HepG2 (cell line): ENCODE measurements around the gene RPE. TPM values are rescaled to one million over a fixed set of nuclear protein-coding genes. Genes with fewer than 3 reads are reported as not detected.

Source experiments
- ATAC-seq: fragments of 200-7000 bp; cut with Tn5 transposase; 3 replicates; pipeline ENCODE4 v1.9.1; 2020; ENCODE audit warnings: mild to moderate bottlenecking, moderate library complexity
- BruUV-seq: library from RNA; stranded (reverse); fragments of 400-500 nt; replicated peaks from 2 replicates; lab custom pipeline; 2021; lab: Mats Ljungman, UMichigan
- CTCF ChIA-PET: fragments of 300-600 bp; formaldehyde crosslinking; extraction: SDS; loops from one replicate; lab custom pipeline; 2021; ENCODE audit warnings: low total read pairs, inconsistent platforms, low intra/inter-chr PET ratio; lab: Yijun Ruan, JAX
- POLR2A ChIA-PET: fragments of 350-600 bp; sonication (Branson Sonifier 250); formaldehyde crosslinking; loops from one replicate; lab custom pipeline; 2020; ENCODE audit warnings: antibody characterized with exemption, inconsistent platforms; lab: Yijun Ruan, JAX
- DNase-seq: peaks from one replicate; pipeline ENCODE4 v3.0.0-alpha.2; 2015; ENCODE audit warnings: low spot score
- FAIRE-seq: peaks from 3 replicates; lab custom pipeline; 2011; peaks lifted over from hg19 to GRCh38; lab: Jason Lieb, UNC
- H2AFZ ChIP-seq: one replicate; pipeline ENCODE4 v1.6.1; 2011; ENCODE audit warnings: low read length, inconsistent platforms
- H3K27ac ChIP-seq: fragments of 300-600 bp; 3 replicates; pipeline ENCODE4 v1.8.0; 2011; ENCODE audit warnings: mixed run types, mild to moderate bottlenecking, mixed read lengths, low read length, inconsistent platforms; ENCODE audit not compliant: insufficient read depth; ENCODE audit errors: extremely low read length
- H3K27me3 ChIP-seq, 2 experiments: fragments of 200-600 bp in 1 of 2; 2 replicates in 1 of 2; 3 replicates in 1 of 2; pipeline versions ENCODE4 v1.6.0 to v1.8.0; 2011; ENCODE audit warnings: low read length in 2 of 2, mild to moderate bottlenecking in 2 of 2, moderate library complexity in 2 of 2, inconsistent platforms in 1 of 2; ENCODE audit not compliant: insufficient read depth in 2 of 2, control insufficient read depth in 1 of 2
- H3K36me3 ChIP-seq, 2 experiments: fragments of 200-600 bp in 1 of 2; replicated peaks in 1 of 2; 2 replicates in 1 of 2; 3 replicates in 1 of 2; pipeline versions ENCODE4 v1.5.1 to v1.8.0; 2011; ENCODE audit warnings: low read length in 2 of 2, inconsistent platforms in 1 of 2; ENCODE audit not compliant: insufficient read depth in 2 of 2, control insufficient read depth in 1 of 2
- H3K4me1 ChIP-seq: 2 replicates; pipeline ENCODE4 v1.5.1; 2012; ENCODE audit warnings: low read length, inconsistent platforms; ENCODE audit not compliant: insufficient read depth
- H3K4me2 ChIP-seq: 2 replicates; pipeline ENCODE4 v1.6.0; 2011; ENCODE audit warnings: low read depth, low read length, inconsistent platforms
- H3K4me3 ChIP-seq, 3 experiments: fragments of 200-600 bp in 1 of 3; sonication (generic), shearing (Covaris generic) in 1 of 3; replicated peaks in 1 of 3; 2 replicates each; pipeline ENCODE4 v1.5.1; 2011 to 2016; ENCODE audit warnings: low read length in 3 of 3, inconsistent platforms in 2 of 3, low read depth in 2 of 3, mild to moderate bottlenecking in 2 of 3, control low read depth in 1 of 3, mixed read lengths in 1 of 3; ENCODE audit not compliant: insufficient read depth in 1 of 3
- H3K79me2 ChIP-seq: one replicate; pipeline ENCODE4 v1.6.1; 2011; ENCODE audit warnings: low read length, inconsistent platforms; ENCODE audit not compliant: insufficient read depth
- H3K9ac ChIP-seq: 2 replicates; pipeline ENCODE4 v1.6.0; 2011; ENCODE audit warnings: mild to moderate bottlenecking, low read depth, low read length, inconsistent platforms; ENCODE audit not compliant: insufficient read depth
- H3K9me3 ChIP-seq: 2 replicates; pipeline ENCODE4 v1.5.1; 2012; ENCODE audit warnings: mild to moderate bottlenecking, low read length
- H4K20me1 ChIP-seq: 2 replicates; pipeline ENCODE4 v1.6.0; 2011; ENCODE audit warnings: inconsistent platforms, mild to moderate bottlenecking, low read length, moderate library complexity; ENCODE audit not compliant: insufficient read depth
- SRSF4 ChIP-seq: fragments of 200-400 bp; formaldehyde crosslinking; IDR thresholded peaks from one replicate; pipeline ENCODE4 v1.6.1; 2018; ENCODE audit warnings: mild to moderate bottlenecking, low read depth, low read length, moderate library complexity; ENCODE audit not compliant: poor library complexity, severe bottlenecking
- SRY ChIP-seq: sonication (generic); formaldehyde crosslinking; IDR thresholded peaks from 2 replicates; pipeline ENCODE4 v1.8.0; 2022; ENCODE audit warnings: mild to moderate bottlenecking, missing genetic modification reagents
- ZNF256 ChIP-seq: sonication (generic); formaldehyde crosslinking; conservative IDR thresholded peaks from 2 replicates; pipeline ENCODE4 v1.4.0; 2020; ENCODE audit warnings: missing genetic modification reagents
- ZNF703 ChIP-seq: sonication (generic); formaldehyde crosslinking; IDR thresholded peaks from 2 replicates; pipeline ENCODE4 v1.5.1; 2020; ENCODE audit warnings: missing genetic modification reagents, mild to moderate bottlenecking, moderate library complexity, borderline replicate concordance
- WGBS: methylation state at CpG from one replicate; pipeline ENCODE4 v1.1.6; 2017; ENCODE audit warnings: low lambda C conversion rate; 5-methylcytosine and 5-hydroxymethylcytosine counted together
- in situ Hi-C: cut with HindIII; loops from 2 replicates; pipeline ENCODE4 v1.10.0; 2017; ENCODE audit warnings: low pct_unique_long_range_greater_than_20kb; ENCODE audit not compliant: extremely low pct_ligation_motif_present
- intact Hi-C: fragments of 100-400 bp; cut with micrococcal nuclease; formaldehyde crosslinking; loops from one replicate; pipeline ENCODE4 v1.10.0; 2022; ENCODE audit not compliant: unreplicated experiment
- polyA plus RNA-seq, 8 experiments: library from polyadenylated mRNA; depleted of rRNA in 3 of 8; stranded (reverse) in 7 of 8; unstranded in 1 of 8; fragments of >200 nt; fragmentation: Illumina TruSeq in 4 of 8; extraction: Trizol in 4 of 8; gene quantifications; 2 replicates each; pipeline versions ENCODE4 v1.2.1 to v1.2.3, GENCODE V29; 2011 to 2016; ENCODE audit warnings: low read depth in 4 of 8, missing spikeins in 1 of 8, mixed read lengths in 1 of 8; ENCODE audit not compliant: insufficient read depth in 1 of 8
- total RNA-seq, 5 experiments: library from RNA; depleted of rRNA; stranded (reverse); fragments of >200 nt; fragmentation: Illumina TruSeq; extraction: Trizol; gene quantifications; 2 replicates each; pipeline ENCODE4 v1.2.3, GENCODE V29; 2016; ENCODE audit warnings: low read depth in 1 of 5
- TF ChIP-seq, protein P1 (sequence below): sonication (generic); formaldehyde crosslinking; IDR thresholded peaks from 2 replicates; pipeline ENCODE4 v1.4.0; 2020; ENCODE audit warnings: missing genetic modification reagents
- TF ChIP-seq, protein P2 (sequence below): IDR thresholded peaks from 2 replicates; pipeline ENCODE4 v1.6.1; 2016; ENCODE audit warnings: low read depth
- TF ChIP-seq, protein P3 (sequence below): sonication (generic); formaldehyde crosslinking; IDR thresholded peaks from 2 replicates; pipeline ENCODE4 v1.8.1; 2023; ENCODE audit warnings: missing genetic modification reagents, inconsistent platforms, borderline replicate concordance
- TF ChIP-seq, protein P4 (sequence below): sonication (generic); formaldehyde crosslinking; IDR thresholded peaks from 2 replicates; pipeline ENCODE4 v1.4.0; 2020; ENCODE audit warnings: missing genetic modification reagents

RPE gene
- total and polyA plus RNA-seq, 2 of the 13 experiments (the other 11 are each of a cell fraction or from before 2014, with no cell fraction given), result 72.3 to 107 TPM

DNA sequence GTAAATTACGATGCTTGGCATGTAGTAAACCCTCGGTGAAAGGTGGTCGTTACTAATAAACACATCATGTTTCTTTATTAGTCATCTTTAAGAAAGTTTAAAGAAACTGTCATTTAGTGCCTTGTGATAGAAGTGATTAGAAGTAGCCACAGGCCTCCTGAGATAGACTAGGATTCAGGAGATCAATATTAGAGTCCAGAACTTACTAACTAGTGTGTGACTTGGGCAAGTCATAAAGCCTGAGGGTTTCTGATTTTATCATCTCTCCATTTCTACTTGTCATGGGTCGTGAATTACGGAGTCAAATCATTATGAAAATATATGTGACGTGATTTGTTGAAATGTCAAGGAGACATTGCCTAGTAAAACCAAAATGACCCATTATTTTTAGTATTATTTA is 6.7 kb downstream of the RPE start:
- TF ChIP-seq ZNF256 (CRISPR knock-in tag) (no peak), SRY (CRISPR knock-in tag) (no peak), ZNF703 (CRISPR knock-in tag) (no peak), SRSF4 (no peak)
- TF ChIP-seq, protein P1, sequence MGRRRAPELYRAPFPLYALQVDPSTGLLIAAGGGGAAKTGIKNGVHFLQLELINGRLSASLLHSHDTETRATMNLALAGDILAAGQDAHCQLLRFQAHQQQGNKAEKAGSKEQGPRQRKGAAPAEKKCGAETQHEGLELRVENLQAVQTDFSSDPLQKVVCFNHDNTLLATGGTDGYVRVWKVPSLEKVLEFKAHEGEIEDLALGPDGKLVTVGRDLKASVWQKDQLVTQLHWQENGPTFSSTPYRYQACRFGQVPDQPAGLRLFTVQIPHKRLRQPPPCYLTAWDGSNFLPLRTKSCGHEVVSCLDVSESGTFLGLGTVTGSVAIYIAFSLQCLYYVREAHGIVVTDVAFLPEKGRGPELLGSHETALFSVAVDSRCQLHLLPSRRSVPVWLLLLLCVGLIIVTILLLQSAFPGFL (CRISPR knock-in tag), result no peak
- TF ChIP-seq, protein P2, sequence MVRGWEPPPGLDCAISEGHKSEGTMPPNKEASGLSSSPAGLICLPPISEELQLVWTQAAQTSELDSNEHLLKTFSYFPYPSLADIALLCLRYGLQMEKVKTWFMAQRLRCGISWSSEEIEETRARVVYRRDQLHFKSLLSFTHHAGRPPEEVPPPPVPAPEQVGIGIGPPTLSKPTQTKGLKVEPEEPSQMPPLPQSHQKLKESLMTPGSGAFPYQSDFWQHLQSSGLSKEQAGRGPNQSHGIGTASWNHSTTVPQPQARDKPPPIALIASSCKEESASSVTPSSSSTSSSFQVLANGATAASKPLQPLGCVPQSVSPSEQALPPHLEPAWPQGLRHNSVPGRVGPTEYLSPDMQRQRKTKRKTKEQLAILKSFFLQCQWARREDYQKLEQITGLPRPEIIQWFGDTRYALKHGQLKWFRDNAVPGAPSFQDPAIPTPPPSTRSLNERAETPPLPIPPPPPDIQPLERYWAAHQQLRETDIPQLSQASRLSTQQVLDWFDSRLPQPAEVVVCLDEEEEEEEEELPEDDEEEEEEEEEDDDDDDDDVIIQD (CRISPR knock-in tag), result no peak
- TF ChIP-seq, protein P3, sequence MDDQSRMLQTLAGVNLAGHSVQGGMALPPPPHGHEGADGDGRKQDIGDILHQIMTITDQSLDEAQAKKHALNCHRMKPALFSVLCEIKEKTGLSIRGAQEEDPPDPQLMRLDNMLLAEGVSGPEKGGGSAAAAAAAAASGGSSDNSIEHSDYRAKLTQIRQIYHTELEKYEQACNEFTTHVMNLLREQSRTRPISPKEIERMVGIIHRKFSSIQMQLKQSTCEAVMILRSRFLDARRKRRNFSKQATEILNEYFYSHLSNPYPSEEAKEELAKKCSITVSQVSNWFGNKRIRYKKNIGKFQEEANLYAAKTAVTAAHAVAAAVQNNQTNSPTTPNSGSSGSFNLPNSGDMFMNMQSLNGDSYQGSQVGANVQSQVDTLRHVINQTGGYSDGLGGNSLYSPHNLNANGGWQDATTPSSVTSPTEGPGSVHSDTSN (CRISPR knock-in tag), result no peak
- TF ChIP-seq, protein P4, sequence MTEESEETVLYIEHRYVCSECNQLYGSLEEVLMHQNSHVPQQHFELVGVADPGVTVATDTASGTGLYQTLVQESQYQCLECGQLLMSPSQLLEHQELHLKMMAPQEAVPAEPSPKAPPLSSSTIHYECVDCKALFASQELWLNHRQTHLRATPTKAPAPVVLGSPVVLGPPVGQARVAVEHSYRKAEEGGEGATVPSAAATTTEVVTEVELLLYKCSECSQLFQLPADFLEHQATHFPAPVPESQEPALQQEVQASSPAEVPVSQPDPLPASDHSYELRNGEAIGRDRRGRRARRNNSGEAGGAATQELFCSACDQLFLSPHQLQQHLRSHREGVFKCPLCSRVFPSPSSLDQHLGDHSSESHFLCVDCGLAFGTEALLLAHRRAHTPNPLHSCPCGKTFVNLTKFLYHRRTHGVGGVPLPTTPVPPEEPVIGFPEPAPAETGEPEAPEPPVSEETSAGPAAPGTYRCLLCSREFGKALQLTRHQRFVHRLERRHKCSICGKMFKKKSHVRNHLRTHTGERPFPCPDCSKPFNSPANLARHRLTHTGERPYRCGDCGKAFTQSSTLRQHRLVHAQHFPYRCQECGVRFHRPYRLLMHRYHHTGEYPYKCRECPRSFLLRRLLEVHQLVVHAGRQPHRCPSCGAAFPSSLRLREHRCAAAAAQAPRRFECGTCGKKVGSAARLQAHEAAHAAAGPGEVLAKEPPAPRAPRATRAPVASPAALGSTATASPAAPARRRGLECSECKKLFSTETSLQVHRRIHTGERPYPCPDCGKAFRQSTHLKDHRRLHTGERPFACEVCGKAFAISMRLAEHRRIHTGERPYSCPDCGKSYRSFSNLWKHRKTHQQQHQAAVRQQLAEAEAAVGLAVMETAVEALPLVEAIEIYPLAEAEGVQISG (CRISPR knock-in tag), result no peak
- no peak overlapping the region for H3K4me2 ChIP-seq
- H3K36me3 ChIP-seq, result peaks cover 5 to 40% of the 10 kb centered on the region in 2 experiments
- ATAC-seq (no peak), DNase-seq (no peak), FAIRE-seq (no peak)
- peaks cover 39% of the 10 kb centered on the region for H3K4me1 ChIP-seq
- H3K4me3 ChIP-seq, result no peak overlapping the region
- BruUV-seq, result no TSS peak
- peaks cover 23% of the 10 kb centered on the region for H4K20me1 ChIP-seq
- ChIA-PET CTCF (no interaction called here), POLR2A (no interaction called here)
- in situ Hi-C loops, result no loop called here
- intact Hi-C loops, result no loop called here
- WGBS, result 82% methylated on average over 6 of the region's 6 CpGs
- H3K27ac ChIP-seq, result no peak overlapping the region
- H3K9ac ChIP-seq, result no peak overlapping the region
- no peak overlapping the region for H2AFZ ChIP-seq
- H3K9me3 ChIP-seq, result no peaks in the 10 kb centered on the region
- H3K27me3 ChIP-seq, result no peaks in the 10 kb centered on the region
- H3K79me2 ChIP-seq, result peaks cover 84% of the 10 kb centered on the region
